8988T (cell line): Measurements from ENCODE around the gene PTPRM.

Experiments
- DNase-seq: peaks from one replicate; pipeline ENCODE4 v3.0.0; 2011

Gene PTPRM

DNA sequence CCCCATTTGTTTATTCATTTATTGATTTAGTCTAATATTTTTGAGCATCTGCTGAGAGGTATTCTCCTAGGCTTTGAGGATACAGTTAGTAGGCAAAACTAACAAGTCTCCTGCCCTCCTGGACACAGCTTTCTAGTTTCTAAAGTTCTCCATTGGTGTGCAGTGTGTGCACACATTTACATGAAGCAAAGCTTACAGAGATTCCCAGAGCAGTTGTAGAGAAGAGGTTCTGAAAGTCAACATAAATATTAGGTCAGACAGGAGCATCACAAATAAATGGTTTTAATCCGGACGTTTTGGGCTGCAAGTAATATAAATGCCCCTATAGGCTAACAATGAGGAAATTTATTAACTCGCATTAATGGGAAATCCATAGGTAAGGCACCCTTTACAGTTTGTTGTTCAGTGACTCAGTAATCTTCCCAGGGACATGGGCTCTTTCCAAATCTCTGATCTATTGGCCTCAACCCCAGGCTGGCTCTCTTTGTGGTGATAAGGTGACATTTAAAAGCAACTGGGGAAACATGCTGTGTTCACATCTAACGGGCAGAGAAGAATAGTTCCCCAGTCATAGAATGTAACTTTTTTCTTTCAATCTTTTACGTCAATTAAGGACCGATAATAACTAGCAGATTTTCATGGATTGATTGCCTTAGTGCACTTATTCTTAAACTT, 407.2 kb downstream of the PTPRM start:
- no peak for DNase-seq

DNA sequence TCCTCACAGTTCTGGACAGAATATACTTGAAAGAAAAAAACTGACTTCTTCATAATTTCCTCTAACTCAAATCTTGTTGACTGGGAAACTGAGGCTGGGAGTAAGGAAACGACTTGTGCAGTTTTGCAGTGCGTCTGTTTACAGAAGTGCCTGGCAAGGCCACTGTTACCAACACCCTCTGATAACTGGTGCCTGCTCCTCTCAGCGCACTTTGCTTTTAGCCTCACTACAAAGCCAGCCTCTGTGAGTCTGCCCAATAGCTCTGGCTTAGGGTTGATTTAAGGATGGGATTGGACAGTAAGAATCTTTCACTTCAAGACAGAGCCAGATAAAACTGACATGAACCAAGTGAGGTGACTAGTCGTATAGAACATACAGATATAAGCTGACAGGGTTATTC, 410.8 kb downstream of the PTPRM start:
- DNase-seq, result no peak

DNA sequence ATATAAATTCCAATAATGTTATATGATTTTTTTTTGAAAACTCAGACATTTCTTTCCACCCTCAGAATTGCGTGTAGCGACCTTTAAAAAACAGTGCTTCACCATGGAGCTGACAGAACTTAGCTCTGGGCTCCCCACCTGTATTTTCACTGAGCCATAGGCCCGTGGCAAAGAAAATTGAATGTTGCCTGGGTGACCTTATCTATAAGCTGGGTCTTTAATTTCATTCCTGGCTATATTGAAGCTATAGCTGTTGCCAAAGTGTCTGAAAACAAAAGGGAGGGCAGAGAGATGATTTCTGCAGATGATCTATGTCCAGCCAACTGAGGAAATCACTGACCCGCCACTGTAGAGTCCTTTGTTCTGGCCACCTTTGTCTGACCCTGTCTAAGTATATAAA, 411.7 kb downstream of the PTPRM start:
- DNase-seq, result no peak

DNA sequence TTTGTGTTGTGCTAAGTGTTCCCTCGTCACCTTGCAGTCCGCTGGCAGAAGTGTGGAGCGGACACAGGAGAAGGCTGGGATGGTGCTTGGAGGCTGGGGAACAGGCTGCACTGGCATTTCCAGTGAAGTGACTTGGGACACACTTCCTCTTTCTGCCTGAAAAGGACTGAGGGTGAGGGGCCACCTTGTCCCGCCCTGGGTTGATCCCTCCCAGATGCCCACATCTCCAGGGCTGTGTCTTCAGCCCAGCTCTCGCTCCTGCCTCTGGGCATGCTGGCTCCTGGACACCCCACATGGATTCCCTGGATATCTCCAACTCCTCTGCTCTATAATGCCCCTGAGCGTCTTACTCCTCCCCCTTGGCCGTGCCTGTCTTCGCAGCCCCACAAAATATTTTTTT, 412.6 kb downstream of the PTPRM start:
- DNase-seq, result no peak

DNA sequence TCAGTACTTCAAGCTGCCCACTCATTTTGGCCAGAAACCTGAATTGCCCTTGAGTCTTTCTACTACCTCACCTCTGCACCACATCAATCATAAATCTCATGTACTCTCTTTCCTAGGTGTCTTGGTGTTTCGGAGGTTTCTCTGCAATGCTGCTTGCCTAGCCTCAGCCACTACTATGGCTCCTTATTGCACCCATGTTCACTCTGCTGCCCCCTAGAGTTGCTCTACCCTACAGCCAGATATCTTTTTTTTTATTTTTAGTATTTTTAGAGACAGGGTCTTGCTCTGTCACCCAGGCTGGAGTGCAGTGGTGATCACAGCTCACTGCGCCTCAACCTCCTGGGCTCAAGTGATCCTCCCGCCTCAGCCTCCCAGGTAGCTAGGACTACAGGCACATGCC, 413.0 kb downstream of the PTPRM start:
- DNase-seq, result no peak

DNA sequence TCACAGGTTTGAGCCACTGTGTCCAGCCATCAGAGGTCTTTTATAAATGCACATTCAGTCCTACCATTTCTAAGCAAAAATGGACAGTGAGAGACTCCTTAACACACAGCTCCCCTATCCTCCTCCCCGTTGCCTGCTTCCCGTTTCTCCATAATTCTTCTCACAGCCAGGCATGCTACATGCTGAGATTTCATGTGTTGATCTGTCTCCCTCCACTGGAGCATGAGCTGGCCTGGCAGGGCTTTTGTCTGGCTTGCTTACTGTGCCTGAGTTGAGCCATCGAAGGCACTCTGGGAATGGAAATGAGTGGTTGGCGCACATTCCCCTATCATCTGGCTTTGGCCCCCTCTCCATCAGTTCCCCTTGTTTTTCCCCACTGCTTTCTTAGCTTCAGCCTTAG, 413.5 kb downstream of the PTPRM start:
- no peak for DNase-seq

DNA sequence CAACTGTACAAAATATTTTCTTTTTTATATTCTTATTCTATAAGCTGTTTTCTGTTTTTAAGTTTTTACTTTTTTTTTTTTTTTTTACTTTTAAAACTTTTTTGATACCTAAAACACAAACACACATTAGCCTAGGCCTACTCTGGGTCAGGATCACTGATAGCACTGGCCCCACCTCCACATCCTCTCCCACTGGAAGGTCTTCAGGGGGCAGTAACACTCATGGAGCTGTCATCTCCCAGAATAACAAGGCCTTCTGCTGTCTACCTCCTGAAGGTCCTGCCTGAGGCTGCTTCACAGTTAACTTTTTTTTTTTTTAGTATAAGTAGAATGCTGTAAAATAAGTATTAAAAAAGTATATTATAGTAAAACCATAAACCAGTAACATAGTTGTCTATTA, 415.1 kb downstream of the PTPRM start:
- no peak for DNase-seq

DNA sequence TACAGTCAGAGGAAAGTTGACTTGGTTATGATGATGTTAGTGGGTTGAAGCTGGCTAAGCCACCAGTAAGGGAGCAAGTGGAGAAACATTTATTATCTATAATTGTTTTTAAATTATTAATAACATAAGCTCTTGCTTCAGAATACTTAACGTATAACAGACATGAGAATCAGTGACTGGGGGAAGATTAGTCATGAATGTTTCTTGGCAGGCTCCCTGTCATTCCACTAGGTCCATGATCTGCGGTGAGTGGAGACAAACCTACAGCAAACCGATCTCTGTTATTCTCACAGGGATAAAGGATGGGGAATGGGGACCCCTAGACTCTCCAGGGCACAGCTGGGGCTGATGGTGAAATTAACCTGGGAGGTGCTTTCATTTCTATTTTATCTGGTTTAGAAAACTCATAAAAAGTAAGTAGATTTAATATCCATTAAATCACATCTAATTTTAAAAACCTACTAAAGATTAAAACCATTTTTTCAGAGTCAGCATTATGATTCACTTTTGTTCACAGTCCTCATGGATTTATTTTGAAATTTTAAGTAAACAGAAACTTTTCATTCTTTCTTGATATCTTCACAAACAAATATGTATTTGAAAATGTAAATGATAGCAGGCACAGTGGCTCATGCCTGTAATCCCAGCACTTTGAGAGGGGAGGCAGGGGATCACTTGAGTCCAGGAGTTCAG, 420.3 kb downstream of the PTPRM start:
- no peak for DNase-seq

DNA sequence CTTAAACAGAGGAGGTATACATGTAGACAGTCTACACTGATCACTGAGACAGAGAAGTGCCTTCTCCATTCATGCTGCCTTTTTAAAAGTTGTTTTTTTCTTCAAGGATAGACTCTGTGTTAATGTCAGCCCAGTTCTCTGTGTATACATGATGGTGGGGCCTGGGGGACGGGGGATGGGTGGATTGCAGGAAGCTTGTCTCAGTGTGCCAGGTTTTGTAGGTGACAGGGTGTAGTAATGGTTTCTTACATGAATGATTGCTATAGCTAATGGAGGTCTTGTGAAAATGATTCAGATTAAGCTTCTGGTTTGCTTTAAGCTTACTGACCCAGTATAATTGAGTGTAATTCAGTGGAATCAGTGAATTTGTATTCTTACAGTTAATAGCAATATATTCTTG, 423.6 kb downstream of the PTPRM start:
- no peak for DNase-seq

DNA sequence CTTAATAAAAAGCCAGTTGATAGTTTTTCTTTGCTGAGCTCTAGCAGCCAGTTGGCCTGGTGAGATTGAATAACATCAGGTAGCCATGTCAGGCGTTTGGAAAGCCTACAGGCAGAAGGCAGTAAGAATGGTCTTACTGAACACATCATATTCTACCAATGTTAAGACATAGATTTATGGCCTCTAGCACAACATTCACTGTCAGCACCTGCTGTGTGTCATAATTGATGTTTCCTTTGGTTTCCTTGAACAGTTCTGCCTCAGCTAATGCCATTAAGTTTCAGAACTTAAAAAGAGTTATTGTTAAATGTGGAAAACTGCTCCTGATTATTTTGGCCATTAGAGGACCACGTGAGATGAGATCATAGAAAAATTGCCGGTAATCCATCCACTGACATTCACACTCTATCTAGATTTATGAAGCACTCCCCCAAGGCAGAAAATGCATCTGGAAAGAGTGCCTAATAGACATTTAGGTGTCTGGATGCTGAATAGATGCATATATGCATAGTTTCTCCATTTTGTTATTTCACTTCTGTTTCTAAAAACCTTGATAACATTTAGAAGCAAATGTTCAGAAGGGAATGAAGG, 434.7 kb downstream of the PTPRM start:
- no peak for DNase-seq

DNA sequence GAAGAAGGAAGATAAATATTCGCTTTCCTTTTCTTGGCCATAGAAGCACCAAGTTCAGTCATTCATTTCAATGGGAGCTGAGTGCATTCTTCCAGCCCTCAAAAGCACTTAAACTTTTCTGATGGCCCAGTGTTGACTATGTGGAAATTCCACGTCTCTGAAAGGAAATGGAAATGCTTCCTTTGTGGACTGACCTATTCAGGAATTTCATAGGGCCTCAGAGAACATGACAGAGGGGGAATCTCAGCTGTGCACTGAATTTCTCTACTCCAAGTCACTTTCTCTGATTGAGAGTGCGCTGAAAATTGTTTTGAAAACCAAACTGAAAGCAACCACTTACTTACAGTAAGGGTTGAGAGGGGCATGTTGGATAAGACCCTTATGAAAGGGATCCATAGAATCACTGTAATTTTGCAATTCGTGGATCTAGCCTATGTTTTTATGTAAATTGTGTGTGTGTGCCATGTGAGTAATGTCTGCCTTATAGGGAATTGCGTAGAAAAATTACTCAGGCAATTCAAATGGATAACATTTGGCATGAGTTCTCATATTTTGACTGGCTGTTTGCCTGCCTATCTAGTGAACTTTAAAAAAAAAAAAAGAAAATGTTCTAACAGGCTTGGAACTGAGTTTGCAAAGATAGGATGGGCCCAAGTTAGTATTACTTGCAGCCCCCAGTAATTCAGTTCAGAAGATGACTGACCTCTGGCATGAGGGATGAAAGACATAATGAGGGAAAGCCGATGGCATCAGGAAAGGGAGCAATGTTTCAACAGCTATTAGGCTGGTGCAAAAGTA, 437.0 kb downstream of the PTPRM start:
- no peak for DNase-seq

DNA sequence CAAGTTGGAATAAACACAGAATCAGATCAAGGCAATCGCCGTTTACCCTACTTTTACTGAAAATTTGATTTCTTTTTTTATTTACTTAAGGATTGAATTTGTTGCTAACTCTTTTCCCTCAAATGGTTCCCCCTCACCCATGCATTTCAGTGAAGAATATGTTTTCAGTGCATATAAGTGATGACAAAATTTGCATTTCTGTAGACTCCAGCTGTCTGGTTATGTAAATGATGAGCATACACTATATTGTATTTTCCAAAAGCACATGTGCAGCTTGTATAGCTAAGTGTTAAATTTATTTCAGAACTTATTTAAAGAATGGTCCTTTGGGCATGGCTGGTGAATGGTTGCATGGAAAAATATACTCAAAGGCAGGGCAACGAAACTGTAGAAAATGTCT, 437.7 kb downstream of the PTPRM start:
- DNase-seq, result no peak

DNA sequence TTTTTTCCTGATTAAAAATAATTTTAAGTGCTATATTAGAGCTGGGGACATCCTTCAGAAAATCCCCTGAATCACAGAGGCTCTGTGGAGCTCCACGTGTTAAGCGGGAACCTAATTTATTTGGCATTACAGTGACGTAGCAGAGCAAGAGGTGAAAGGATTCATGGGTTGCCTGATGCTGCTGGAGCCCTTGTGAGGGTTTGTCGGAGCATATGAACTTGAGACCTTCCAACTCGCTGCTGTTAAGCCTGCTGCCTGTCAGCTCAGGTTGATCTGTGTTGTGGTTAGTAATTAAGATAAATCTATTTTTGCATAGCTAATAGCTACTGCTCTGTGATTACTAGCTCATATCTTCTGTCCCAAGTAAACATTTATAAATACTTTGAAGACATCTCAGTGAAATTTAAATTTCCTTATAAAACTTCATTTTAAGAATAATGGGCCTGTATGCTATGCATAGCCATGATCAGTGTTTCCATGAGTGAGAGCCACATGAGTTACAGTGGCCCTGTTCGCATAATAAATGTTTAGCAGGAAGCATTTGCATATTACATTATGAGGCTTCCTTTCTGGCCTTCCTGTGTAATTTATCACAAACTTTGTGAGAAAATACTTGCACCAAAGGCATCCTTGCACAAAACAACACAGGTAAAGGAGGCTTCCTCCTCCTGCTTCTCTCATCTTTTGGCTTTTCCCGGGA, 438.9 kb downstream of the PTPRM start:
- no peak for DNase-seq

DNA sequence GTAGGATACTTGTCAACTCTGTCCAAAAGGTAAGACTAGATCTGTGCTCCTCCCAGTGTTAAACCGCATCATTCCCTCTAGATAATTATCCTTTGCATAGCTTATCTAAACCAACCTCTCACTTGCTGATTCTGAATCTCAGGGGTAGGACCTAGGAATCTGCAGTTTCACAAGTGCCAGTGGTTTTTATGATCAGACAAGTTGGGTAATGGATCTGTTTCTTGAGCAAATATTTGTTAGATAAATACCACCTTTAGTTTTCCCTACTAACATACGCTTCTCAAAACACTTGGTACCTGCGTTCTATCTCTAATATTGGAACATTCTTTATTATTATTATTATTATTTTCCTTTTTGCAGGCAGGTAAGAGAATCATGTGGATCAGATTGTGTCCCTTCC, 439.9 kb downstream of the PTPRM start:
- DNase-seq, result no peak

DNA sequence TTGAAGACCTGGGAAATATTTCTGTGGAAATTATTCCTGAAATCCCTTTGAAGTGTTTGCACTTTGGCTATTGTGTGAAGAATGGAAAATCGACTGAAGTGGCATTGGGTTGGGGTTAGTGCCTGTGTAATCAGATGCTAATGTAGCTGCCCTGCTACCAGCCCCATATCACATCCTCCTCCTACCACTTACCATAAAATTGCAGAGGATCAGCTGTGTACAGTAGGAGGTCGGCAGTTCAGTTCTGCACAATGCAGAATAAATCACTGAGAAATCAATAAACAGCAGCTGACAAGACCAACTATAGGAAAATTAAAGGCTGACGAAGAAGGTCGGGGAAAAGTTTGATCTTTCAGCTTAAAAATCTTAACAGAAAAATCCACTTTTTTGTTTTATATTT, 440.9 kb downstream of the PTPRM start:
- DNase-seq, result no peak

DNA sequence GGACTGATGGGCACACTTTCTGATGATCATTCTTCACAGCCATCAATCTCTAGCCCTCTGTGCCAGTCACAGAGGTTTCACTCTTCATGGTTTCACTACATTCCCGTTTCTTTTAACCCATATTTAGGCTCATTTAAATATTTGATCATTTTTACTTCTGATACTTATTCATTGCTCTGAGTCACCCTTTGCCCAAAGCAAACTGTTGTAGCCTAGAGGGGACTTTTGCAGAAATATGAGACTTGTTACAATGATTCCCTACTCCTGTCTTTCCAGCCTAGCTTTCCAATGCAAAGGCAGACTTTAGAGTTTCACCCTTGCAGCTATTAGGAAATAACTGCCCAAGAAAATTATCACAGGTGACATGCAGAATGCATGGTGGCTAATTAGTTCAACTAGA, 444.2 kb downstream of the PTPRM start:
- DNase-seq, result no peak

DNA sequence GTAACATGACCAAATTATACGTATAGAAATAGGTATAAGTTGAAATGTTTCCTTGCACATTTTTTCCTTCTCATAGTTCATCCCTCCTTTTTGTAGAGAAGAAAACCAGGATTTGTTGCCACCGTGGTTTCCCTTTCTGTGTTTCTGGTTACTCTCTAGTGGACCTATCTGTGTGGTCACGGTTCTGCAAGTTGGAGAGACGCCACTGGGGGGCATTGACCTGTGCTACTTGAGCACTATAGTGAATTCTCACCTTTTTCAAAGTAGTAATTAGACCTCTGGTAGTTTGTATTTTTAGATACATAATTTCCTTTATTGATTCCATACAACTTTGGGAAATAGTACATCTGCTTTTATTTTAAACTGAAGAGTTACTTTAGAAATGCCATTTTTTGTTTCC, 444.8 kb downstream of the PTPRM start:
- DNase-seq, result no peak

DNA sequence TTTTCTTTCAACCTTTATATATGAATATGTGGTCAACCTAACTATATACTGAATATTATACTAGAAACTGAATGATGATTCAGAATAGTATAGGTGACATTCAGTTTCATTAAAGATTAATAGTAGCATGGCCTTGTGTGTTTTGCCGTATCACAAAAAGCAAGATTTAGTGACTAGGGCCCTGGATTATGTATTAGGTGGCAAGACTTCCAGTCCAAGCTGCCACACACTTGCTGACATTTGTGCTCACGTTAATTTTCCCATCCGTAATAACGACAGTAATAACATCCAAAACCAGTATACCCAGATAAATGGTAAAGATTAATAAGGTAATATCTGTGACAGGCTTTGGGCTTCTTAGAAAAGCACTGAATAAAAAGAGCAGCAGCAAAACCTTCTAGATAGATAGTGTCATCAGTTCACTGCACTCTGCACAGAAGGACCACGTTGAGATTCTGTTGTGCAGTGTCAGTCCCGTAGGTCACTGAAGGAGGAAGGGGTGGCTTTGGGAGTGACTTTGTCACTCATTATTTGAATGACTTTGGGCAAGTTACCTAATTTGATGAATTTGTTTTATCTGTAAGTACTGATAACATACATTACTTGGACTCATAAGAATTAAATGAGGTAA, 451.7 kb downstream of the PTPRM start:
- no peak for DNase-seq

DNA sequence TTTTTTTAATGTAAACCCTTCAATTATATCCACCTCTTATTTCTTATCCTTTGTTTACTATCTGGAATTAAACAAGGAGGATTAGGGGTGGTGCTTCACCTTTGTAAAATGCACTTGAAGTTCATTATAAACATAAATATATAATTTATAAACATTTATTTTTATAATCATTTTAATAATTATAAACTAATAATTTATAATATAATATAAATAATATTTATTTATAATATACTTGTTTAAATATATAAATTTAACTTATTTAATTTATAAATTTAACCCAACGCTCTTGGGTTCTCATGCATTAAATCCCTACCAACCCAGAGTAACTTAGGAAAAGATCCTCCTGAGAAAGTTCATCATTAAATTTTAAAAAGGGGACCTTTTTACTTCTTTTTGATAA, 452.5 kb downstream of the PTPRM start:
- DNase-seq, result no peak

DNA sequence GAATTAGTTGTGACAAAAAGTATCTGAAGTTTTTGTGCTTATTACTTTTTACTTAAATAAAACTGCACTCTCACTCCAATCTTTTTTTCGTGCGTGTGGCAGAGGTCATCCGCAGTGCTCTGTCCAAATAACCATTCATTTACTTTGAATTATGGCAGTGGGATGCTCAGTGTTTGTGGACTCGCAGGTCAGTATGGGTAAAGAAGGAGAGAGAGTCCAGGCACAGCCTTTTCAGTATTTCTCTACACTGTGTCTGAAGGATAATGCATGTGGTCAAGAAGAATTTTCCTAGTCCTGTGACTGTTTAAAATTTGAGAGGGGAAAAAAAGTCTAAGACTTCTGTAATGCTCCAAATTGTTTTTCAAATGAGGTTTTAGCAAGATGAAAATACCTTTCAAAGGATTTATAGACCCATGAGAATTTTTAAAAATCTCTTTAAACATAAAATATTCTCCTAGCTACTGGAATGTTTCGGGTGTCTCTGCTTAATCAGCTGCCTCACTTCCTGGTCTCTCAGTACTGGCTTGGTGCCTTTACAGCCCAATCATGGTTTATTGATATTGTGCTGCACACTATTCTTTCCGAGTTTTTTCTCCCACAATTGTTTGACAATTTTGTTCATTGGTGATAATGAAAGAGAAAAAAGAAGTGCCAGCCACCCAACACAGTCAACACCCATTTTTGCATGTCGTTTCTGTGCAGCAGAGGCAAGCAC, 453.2 kb downstream of the PTPRM start:
- DNase-seq, result no peak

DNA sequence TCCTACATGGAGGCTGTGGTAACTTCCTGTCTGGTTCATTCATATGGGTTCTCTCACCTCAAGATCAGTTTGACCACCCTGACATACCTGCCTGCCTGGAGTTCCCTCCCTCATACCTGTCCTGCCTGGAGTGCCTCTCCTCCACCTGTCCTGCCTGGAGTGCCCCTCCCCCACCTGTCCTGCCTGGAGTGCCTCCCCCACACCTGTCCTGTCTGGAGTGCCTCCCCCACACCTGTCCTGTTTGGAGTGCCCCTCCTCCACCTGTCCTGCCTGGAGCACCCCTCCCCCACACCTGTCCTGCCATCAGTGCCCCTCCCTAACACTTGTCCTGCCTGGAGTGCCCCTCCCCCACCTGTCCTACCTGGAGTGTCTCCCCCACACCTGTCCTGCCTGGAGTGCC, 461.9 kb downstream of the PTPRM start:
- no peak for DNase-seq

DNA sequence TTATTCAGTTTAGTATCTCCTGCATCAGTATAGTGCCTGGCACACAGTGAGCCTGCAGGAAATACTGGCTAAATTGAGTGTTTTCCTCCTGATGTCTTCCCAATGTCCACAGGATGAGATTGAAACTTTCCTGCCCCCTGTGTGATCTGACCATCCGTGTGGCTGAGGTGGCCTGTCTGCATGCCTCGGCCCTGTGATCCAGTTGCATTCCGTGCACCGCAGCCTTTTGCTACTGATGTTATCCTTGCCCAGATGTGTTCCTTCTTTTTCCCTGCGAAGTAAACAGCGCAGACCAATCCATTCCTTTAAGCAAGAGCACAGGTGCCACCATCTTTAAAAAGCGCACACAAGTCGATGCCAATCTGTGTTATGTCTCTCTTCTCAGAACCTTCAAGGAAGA, 462.6 kb downstream of the PTPRM start:
- no peak for DNase-seq
